ENCODE data around the gene GALC.

DNA sequence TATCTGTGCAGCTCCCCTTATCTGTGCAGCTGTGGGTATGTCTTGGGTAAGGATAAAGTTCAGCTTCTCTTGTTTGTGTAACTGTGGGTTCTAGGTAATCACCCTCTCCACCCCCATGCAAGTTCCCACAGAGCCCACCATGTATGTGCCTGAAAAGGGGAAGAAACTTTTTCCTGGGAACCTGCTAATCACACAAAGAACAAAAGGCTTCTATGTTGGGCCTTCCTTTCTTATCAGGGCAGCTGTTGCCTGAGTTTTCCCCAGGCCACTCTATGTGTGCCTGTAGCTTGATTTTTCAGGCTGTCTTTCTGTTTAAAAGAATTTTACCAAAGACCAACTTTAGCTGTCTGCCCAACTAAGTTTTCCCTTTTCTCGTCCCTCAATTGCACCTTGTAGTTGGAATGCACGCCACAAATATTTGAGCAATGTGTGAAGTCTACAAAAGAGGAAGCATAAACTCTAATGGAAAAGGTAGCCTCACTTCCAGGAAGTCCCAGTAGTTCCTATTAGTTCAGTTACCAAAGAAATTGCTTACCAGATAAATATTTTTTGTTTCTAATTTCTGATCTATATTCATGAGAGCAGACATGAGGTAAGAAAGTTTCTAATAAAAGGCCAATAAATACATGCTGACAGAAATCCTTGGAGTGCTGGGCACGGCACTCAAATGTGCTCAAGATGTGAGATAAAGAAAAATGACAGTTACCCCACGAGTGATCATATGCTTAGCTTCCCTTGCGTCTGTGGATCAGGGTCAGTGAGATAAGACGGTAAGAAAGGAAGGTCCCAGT, 2.7 kb upstream of the GALC start:
- TF ChIP-seq POLR2A (IDR thresholded peaks at IDR 0.05; ENCODE audit: low read depth, low read length) = no peak
- no peak for TF ChIP-seq POLR2AphosphoS5 (IDR thresholded peaks at IDR 0.05; ENCODE audit: low read depth, low read length)
- TF ChIP-seq SPI1 (IDR thresholded peaks at IDR 0.05; ENCODE audit: low read depth, low read length) = no peak
- no peak for TF ChIP-seq TAF1 (IDR thresholded peaks at IDR 0.05; ENCODE audit: low read depth, low read length)
- TF ChIP-seq PAX5 (IDR thresholded peaks at IDR 0.05; ENCODE audit: insufficient read depth, low read length, severe bottlenecking) = no peak
- TF ChIP-seq POU2F2 (IDR thresholded peaks at IDR 0.05; ENCODE audit: low read depth, low read length) = no peak
